MM.1S (cell line): ENCODE data around the gene TFCP2L1.

Source experiments
- CTCF ChIP-seq: fragments of 300-600 bp; sonication (generic); IDR thresholded peaks from 2 replicates; pipeline ENCODE4 v1.5.1; 2016; ENCODE audit warnings: antibody characterized with exemption, low read length, mixed read lengths
- EZH2 ChIP-seq: fragments of 300-600 bp; sonication (generic); optimal IDR thresholded peaks from 2 replicates; pipeline ENCODE3; 2017; ENCODE audit warnings: low read depth, mild to moderate bottlenecking, antibody characterized with exemption, low read length, mixed read lengths

GRCh38 chr2:121303531-121304263 is 18.7 kb upstream of the TFCP2L1 start:
- TF ChIP-seq CTCF (no peak), EZH2 (no peak)
